B cell (primary cell): ENCODE measurements around the gene REN. TPM values are rescaled to one million over a fixed set of nuclear protein-coding genes. Genes with fewer than 3 reads are reported as not detected.

Experiments
- ATAC-seq: fragments of 200-7000 bp; cut with Tn5 transposase; one replicate; pipeline ENCODE4 v1.10.0; 2021; ENCODE audit warnings: low read depth, mild to moderate bottlenecking, moderate number of reproducible peaks, moderate library complexity
- CTCF ChIA-PET: fragments of 350-600 bp; sonication (Branson Sonifier 250); formaldehyde crosslinking; loops from one replicate; lab custom pipeline; 2021; ENCODE audit warnings: antibody characterized with exemption, inconsistent platforms; lab: Charles Lee
- POLR2A ChIA-PET: fragments of 350-600 bp; sonication (Branson Sonifier 250); formaldehyde crosslinking; loops from one replicate; lab custom pipeline; 2021; ENCODE audit warnings: antibody characterized with exemption; lab: Charles Lee
- DNase-seq: peaks from one replicate; pipeline ENCODE4 v3.0.0; 2013
- H2AFZ ChIP-seq: 2 replicates; pipeline ENCODE4 v1.6.1; 2012; ENCODE audit warnings: mild to moderate bottlenecking, low read depth, low read length; ENCODE audit not compliant: insufficient read depth, poor library complexity, severe bottlenecking
- H3K27ac ChIP-seq, 2 donors: 1 replicate in 1 of 2; 2 replicates in 1 of 2; pipeline ENCODE4 v1.5.1; 2012 to 2013; ENCODE audit warnings: low read length in 2 of 2, mild to moderate bottlenecking in 2 of 2, moderate library complexity in 1 of 2
- H3K27me3 ChIP-seq, 4 experiments: fragments of 200-600 bp in 1 of 4; sonication (generic) in 1 of 4; replicated peaks in 1 of 4; 1 replicate in 2 of 4; 2 replicates in 2 of 4; pipeline versions ENCODE4 v1.6.1 to v1.7.0; 2013 to 2016; ENCODE audit warnings: low read length in 3 of 4, mild to moderate bottlenecking in 2 of 4, mixed read lengths in 1 of 4, moderate library complexity in 1 of 4; ENCODE audit not compliant: insufficient read depth in 4 of 4, control insufficient read depth in 3 of 4; ENCODE audit errors: control extremely low read depth in 1 of 4
- H3K36me3 ChIP-seq, 2 experiments: replicated peaks in 1 of 2; 1 replicate in 1 of 2; 2 replicates in 1 of 2; pipeline versions ENCODE4 v1.6.1 to v1.7.1; 2013; ENCODE audit warnings: low read length in 1 of 2; ENCODE audit not compliant: insufficient read depth in 2 of 2, control insufficient read depth in 1 of 2; ENCODE audit errors: control extremely low read depth in 1 of 2, extremely low read depth in 1 of 2
- H3K4me1 ChIP-seq, 2 donors: fragments of 200-600 bp in 1 of 2; sonication (generic) in 1 of 2; 1 replicate in 1 of 2; 2 replicates in 1 of 2; pipeline versions ENCODE4 v1.5.1 to v1.6.1; 2013 to 2017; ENCODE audit warnings: low read length in 2 of 2; ENCODE audit not compliant: control insufficient read depth in 2 of 2, insufficient read depth in 2 of 2
- H3K4me2 ChIP-seq: replicated peaks from 2 replicates; pipeline ENCODE3; 2012; ENCODE audit warnings: mild to moderate bottlenecking, low read depth, low read length; ENCODE audit not compliant: poor library complexity, severe bottlenecking
- H3K4me3 ChIP-seq, 5 experiments: fragments of 200-600 bp in 1 of 5; sonication (generic) in 1 of 5; 1 replicate in 3 of 5; 2 replicates in 2 of 5; pipeline versions ENCODE4 v1.5.1 to v1.7.0; 2011 to 2016; ENCODE audit warnings: low read length in 4 of 5, mild to moderate bottlenecking in 4 of 5, low read depth in 2 of 5, control low read depth in 1 of 5, moderate library complexity in 1 of 5; ENCODE audit not compliant: insufficient read depth in 1 of 5; ENCODE audit errors: control extremely low read depth in 1 of 5, extremely low read depth in 1 of 5
- H3K79me2 ChIP-seq: fragments of 200-600 bp; sonication (generic); one replicate; pipeline ENCODE4 v1.6.0; 2016; ENCODE audit warnings: low read length; ENCODE audit not compliant: control insufficient read depth, insufficient read depth
- H3K9ac ChIP-seq: fragments of 200-600 bp; sonication (generic); 2 replicates; pipeline ENCODE4 v1.6.1; 2017; ENCODE audit warnings: mild to moderate bottlenecking, low read length, moderate library complexity
- H3K9me3 ChIP-seq, 3 donors: one replicate each; pipeline versions ENCODE4 v1.6.1 to v1.7.1; 2013; ENCODE audit warnings: low read length in 2 of 3; ENCODE audit not compliant: control insufficient read depth in 2 of 3, insufficient read depth in 1 of 3; ENCODE audit errors: control extremely low read depth in 1 of 3
- H4K20me1 ChIP-seq: 2 replicates; pipeline ENCODE4 v1.6.0; 2012; ENCODE audit warnings: mild to moderate bottlenecking, low read length; ENCODE audit not compliant: insufficient read depth, control insufficient read depth, poor library complexity, severe bottlenecking
- H3K27ac Mint-ChIP-seq: one replicate; pipeline ENCODE4 v1.8.0; 2021; ENCODE audit warnings: mixed read lengths
- H3K27me3 Mint-ChIP-seq: one replicate; pipeline ENCODE4 v1.8.0; 2021; ENCODE audit warnings: mixed read lengths
- H3K4me1 Mint-ChIP-seq: one replicate; pipeline ENCODE4 v1.8.0; 2021; ENCODE audit warnings: mixed read lengths
- H3K4me3 Mint-ChIP-seq: one replicate; pipeline ENCODE4 v1.8.0; 2021; ENCODE audit warnings: mixed read lengths
- H3K9me3 Mint-ChIP-seq: one replicate; pipeline ENCODE4 v1.8.0; 2022; ENCODE audit warnings: mixed read lengths; ENCODE audit not compliant: insufficient read depth
- CTCF ChIP-seq: fragments of 200-600 bp; IDR thresholded peaks from one replicate; pipeline ENCODE4 v1.8.0; 2022; ENCODE audit warnings: antibody characterized with exemption, mild to moderate bottlenecking
- EZH2 ChIP-seq: IDR thresholded peaks from 2 replicates; pipeline ENCODE4 v1.6.1; 2012; ENCODE audit warnings: borderline replicate concordance, low read depth, mild to moderate bottlenecking, moderate library complexity, low read length; ENCODE audit not compliant: insufficient read depth, poor library complexity, severe bottlenecking
- WGBS: methylation state at CpG from one replicate; pipeline ENCODE4 v1.1.5; 2013; ENCODE audit warnings: missing lambda C conversion rate; ENCODE audit not compliant: insufficient coverage; 5-methylcytosine and 5-hydroxymethylcytosine counted together
- intact Hi-C: fragments of 100-400 bp; cut with micrococcal nuclease; formaldehyde crosslinking; loops from one replicate; pipeline ENCODE4 v1.10.0; 2022
- polyA plus RNA-seq: library from polyadenylated mRNA; depleted of rRNA; stranded (reverse); fragments of >200 nt; gene quantifications from 2 replicates; pipeline ENCODE4 v1.2.3, GENCODE V29; 2012
- total RNA-seq, 2 donors: library from RNA; stranded (reverse); fragments of 120-200 nt in 1 of 2; gene quantifications; 1 replicate in 1 of 2; 2 replicates in 1 of 2; pipeline versions ENCODE4 v1.2.3 to v1.2.4, GENCODE V29; 2013 to 2022

The REN gene
- total and polyA plus RNA-seq, 2 donors (not counting 1 experiment from before 2014, with no cell fraction given): not detected

GRCh38 chr1:204150702-204151551 is 15.2 kb downstream of the REN start:
- Histone ChIP-seq H3K79me2 (no peaks in the 10 kb centered on the region), H3K4me3 (peak overlapping the region; percentile 13 to 71 (median 57)), H3K27me3 (peaks cover 0 to 24% (median 7%) of the 10 kb centered on the region in 4 experiments), H3K4me2 (peak overlapping the region; percentile 93), H2AFZ (peak overlapping the region; percentile 74), H3K4me1 (peaks cover 12 to 14% of the 10 kb centered on the region in 2 donors), H3K9me3 (peaks cover 0 to 3% (median 0%) of the 10 kb centered on the region in 3 donors), H3K9ac (peak overlapping the region; percentile 75), H4K20me1 (no peaks in the 10 kb centered on the region), H3K36me3 (no peaks in the 10 kb centered on the region), H3K27ac (peak overlapping the region in 1 of 2 donors; percentile 26)
- WGBS: 38% methylated on average over 26 of the region's 33 CpGs
- ChIA-PET POLR2A (interaction anchor here (0.7 kb wide), 1 partner anchor 157 kb away, joined by 7 read pairs; no protein-coding TSS in a partner anchor), CTCF (interaction anchor here (0.7 to 2.2 kb wide), 3 partner anchors 9 to 17 kb away, joined by 4 to 6 read pairs (median 6); no protein-coding TSS in a partner anchor)
- peak; percentile 56 for DNase-seq
- peaks cover 8% of the 10 kb centered on the region for H3K4me1 Mint-ChIP-seq
- peaks cover 32% of the 10 kb centered on the region for H3K27me3 Mint-ChIP-seq
- TF ChIP-seq EZH2: no peak
- no peak for TF ChIP-seq CTCF
- peak overlapping the region; percentile 74 for H3K4me3 Mint-ChIP-seq
- H3K27ac Mint-ChIP-seq: no peak overlapping the region
- H3K9me3 Mint-ChIP-seq: no peaks in the 10 kb centered on the region
- peak; percentile 15 for ATAC-seq
- intact Hi-C loops: no loop called here
